NCI-H1417 (cell line): ENCODE measurements around the gene NXPE4.

Source experiments
- DNase-seq, 3 experiments: peaks; one replicate each; lab custom pipeline; 2025; lab: John Stamatoyannopoulos, UW

The NXPE4 gene

DNA sequence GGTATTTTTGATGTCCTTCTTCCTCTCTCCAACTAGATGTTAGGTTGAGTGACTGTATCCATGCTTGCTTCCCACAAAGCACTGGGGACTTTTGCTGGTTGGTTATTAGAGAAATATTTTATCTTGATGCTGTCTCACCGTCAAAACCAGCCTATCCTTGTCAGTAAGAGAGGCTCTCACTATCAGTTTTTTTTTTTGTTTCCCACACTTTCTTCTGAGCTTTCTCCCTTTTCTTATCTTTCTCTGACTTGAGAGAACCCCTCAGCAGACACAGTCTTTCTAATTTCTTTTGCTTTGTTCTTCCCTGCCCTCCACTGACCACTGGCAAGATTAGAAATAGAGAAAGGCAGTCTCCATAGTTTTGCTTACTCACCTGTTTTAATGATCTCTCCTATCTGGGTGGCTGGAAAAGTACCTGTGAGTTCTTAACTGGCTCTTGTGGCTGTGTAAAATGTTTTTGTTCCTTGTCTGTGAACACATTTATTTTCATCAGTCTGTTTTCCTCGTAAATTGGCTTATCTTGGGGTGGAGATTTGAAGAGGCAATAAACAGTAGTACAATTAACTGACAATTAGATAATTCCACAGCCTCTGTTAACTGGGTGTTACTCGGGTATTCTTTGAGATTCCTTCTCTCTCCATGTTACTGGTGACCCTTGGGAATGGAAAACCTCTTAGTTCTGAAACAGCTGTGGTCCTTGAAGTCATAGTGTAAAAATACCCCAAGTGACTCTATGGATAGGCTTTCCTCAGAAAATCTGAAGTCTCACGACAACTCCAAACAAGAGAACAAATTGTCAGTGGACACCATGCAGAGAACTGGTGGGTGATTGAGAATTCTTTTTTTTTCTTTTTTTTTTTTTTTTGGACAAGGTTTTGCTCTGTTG, 35.9 kb downstream of the NXPE4 start, which contains the start of gene NXPE1:
NXPE1 (minus strand) TSS at position 457 of the 886 bp plus-strand sequence. CDS start 8,680 bp downstream, outside the sequence.
- DNase-seq = no peak

DNA sequence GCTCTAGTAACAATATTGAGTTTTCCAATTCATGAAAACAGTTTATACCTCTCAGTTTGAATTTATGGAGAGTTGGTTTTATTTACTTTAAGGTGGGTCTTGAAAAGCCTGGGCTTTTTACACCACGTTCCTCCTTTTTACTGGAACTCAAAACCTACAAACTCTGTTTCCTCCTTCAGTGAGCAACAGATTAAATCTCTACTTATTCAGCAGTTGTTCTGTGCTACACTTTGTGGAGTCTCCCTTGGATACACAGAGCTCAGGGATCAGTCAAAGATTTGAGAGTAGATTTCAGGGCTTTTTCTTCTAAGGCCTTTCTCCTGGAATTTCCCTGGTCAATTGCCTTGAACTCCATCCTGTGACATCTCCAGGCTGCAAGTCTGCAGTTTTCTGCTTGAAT, 39.5 kb downstream of the NXPE4 start:
- DNase-seq = no peak

DNA sequence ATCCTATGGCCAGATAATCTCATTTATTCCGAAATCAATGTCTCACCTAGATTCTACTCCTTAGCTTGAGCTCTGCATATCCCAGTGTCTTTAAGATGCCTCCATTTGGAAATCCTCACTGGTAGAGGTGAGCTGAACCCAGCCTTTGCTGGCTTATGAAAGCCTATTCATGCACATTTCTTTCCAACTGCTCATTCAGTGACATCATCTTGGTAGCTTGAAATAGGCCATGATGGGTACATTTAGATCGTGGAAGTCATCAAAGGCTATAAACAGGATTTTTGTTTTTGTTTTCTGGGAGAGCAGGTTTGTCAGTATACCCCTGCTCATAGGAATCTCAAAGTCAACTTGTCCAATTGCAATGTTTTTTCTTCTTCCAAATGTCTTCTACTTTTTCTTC, 41.9 kb downstream of the NXPE4 start:
- DNase-seq = no peak

DNA sequence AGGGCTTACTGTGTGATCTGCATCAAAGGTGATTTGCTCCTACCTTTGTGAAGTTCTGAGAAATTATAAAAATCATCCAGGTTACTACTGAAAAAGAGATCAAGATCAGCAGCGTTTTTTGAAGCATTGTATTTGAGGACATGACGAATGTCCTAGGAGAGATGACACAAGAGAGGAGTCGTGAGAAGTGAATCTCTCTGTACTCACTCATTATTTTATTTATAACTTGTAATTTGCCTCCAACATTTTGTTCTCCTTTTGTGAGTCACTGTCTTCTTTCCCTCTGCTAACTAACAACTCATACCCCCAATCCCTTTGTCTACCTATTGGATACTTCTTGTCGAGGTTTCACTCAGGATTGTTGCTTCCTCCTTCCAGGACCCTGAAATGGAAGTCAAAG, 44.5 kb downstream of the NXPE4 start:
- no peak for DNase-seq

DNA sequence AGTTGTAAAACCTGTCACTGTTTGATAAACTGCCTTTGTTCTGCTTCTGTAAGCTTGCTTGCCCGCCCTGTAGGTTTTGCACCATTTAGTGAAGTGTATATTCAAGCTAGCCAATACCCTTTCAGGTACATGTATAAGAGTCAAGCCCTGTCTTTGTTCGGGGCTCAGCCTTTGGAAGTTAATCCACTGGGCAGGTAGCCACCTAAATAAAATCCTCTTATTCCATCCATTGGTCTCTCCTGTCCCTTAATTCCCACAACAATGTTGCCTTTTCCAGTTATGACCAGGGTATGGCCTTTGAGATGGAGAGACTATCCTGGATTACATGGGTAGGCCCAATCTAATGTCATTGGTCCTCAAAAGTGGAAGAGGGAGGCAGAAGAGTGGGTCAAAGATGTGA, 69.9 kb downstream of the NXPE4 start:
- DNase-seq = no peak

GRCh38 chr11:114524122-114524521, 71.5 kb downstream of the NXPE4 start:
- DNase-seq = no peak

DNA sequence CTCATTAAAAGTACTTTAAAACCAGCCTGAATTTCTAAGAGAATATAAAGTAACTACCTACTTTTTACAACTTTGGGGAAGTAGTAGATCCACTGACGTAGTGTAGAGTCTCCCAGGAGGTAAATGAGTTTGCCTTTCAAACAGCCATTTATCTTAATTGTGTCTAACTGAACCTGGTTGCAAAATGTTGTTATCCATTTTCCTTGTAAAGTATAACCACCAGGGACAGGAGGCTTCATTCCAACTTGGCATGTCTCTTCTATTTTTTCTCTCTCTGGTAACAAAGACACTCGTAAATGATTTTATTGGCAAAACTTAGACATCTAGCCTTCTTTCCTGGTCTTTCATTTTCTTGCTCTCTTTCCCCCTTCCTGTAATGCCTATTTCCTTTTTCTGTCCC, 72.8 kb downstream of the NXPE4 start:
- DNase-seq = no peak
